ENCODE measurements around the gene RBM18.

Gene RBM18

GRCh38 chr9:122221183-122221811 is 43.3 kb downstream of the RBM18 start:
- no peak for DNase-seq (ENCODE audit: low spot score)

- no peak for DNase-seq (ENCODE audit: low spot score)
Measured at GRCh38 chr9:122220673-122221182, 43.9 kb downstream of the RBM18 start.

GRCh38 chr9:122219856-122220672 is 44.6 kb downstream of the RBM18 start:
- DNase-seq (ENCODE audit: low spot score) = no peak

GRCh38 chr9:122218935-122219855 is 45.4 kb downstream of the RBM18 start:
- DNase-seq (ENCODE audit: low spot score) = no peak

- no peak for DNase-seq (ENCODE audit: low spot score)
Measured at GRCh38 chr9:122218071-122218934, 46.3 kb downstream of the RBM18 start.

GRCh38 chr9:122217640-122218039 is 47.0 kb downstream of the RBM18 start:
- DNase-seq (ENCODE audit: low spot score) = no peak

- DNase-seq (ENCODE audit: low spot score) = no peak
Measured at GRCh38 chr9:122216798-122217418, 47.7 kb downstream of the RBM18 start.

GRCh38 chr9:122216138-122216797 is 48.4 kb downstream of the RBM18 start:
- DNase-seq (ENCODE audit: low spot score) = no peak

GRCh38 chr9:122215663-122216062 is 49.0 kb downstream of the RBM18 start:
- DNase-seq (ENCODE audit: low spot score) = no peak

- DNase-seq (ENCODE audit: low spot score) = no peak
Measured at GRCh38 chr9:122214507-122214906, 50.1 kb downstream of the RBM18 start.

- DNase-seq (ENCODE audit: low spot score) = peak; percentile 83
Measured at GRCh38 chr9:122213589-122214413, 50.8 kb downstream of the RBM18 start.

- no peak for DNase-seq (ENCODE audit: low spot score)
Measured at GRCh38 chr9:122213102-122213588, 51.5 kb downstream of the RBM18 start.

- no peak for DNase-seq (ENCODE audit: low spot score)
Measured at GRCh38 chr9:122212473-122213004, 52.1 kb downstream of the RBM18 start.

GRCh38 chr9:122209451-122209850 is 55.2 kb downstream of the RBM18 start:
- no peak for DNase-seq (ENCODE audit: low spot score)

- no peak for DNase-seq (ENCODE audit: low spot score)
Measured at GRCh38 chr9:122207096-122207495, 57.5 kb downstream of the RBM18 start.

GRCh38 chr9:122206118-122207046 is 58.3 kb downstream of the RBM18 start:
- DNase-seq (ENCODE audit: low spot score) = peak; percentile 64

- no peak for DNase-seq (ENCODE audit: low spot score)
Measured at GRCh38 chr9:122205176-122205575, 59.5 kb downstream of the RBM18 start.

- DNase-seq (ENCODE audit: low spot score) = no peak
Measured at GRCh38 chr9:122204491-122204890, 60.1 kb downstream of the RBM18 start.
